IPS-15b (cell line): Measurements from ENCODE around the gene MARVELD2.

ENCODE experiments used
- H3K27me3 ChIP-seq: one replicate; pipeline ENCODE4 v1.6.1; 2013; ENCODE audit warnings: low read length; ENCODE audit not compliant: control insufficient read depth, insufficient read depth
- H3K36me3 ChIP-seq: one replicate; pipeline ENCODE4 v1.6.1; 2013; ENCODE audit warnings: low read length; ENCODE audit not compliant: control insufficient read depth, insufficient read depth
- H3K4me1 ChIP-seq: one replicate; pipeline ENCODE4 v1.6.1; 2013; ENCODE audit warnings: mild to moderate bottlenecking, low read length; ENCODE audit not compliant: control insufficient read depth, insufficient read depth
- H3K4me3 ChIP-seq: one replicate; pipeline ENCODE4 v1.5.1; 2013; ENCODE audit warnings: low read depth, low read length
- H3K9ac ChIP-seq: one replicate; pipeline ENCODE4 v1.6.1; 2013; ENCODE audit warnings: low read depth, mild to moderate bottlenecking, low read length
- H3K9me3 ChIP-seq: one replicate; pipeline ENCODE4 v1.6.1; 2013; ENCODE audit warnings: mild to moderate bottlenecking, low read length; ENCODE audit not compliant: control insufficient read depth, insufficient read depth

The MARVELD2 gene

DNA sequence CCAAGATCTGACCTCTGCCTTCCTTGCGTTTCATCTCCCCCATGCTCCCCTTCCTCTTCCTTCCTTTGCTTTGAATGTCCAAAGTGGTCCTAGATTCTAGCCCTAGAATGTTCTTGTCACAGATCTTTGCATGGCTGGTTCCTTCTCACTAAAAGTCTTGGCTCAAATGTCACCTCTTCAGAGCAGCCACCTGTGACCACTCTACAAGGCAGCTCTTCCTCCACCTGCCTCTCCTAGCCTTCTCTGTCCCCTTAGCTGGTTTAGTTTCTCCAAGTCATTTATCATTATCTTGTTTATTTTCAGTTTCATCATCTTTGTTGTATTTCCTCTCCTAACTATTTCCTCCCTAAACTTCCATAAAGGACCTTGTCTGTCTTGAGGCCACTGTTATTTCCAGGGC, 70.6 kb downstream of the MARVELD2 start:
- no peak overlapping the region for H3K9ac ChIP-seq
- no peaks in the 10 kb centered on the region for H3K27me3 ChIP-seq
- no peaks in the 10 kb centered on the region for H3K4me1 ChIP-seq
- H3K4me3 ChIP-seq: no peak overlapping the region
- no peaks in the 10 kb centered on the region for H3K9me3 ChIP-seq
- no peaks in the 10 kb centered on the region for H3K36me3 ChIP-seq

- Histone ChIP-seq H3K4me1 (no peaks in the 10 kb centered on the region), H3K27me3 (peaks cover 2% of the 10 kb centered on the region), H3K9me3 (no peaks in the 10 kb centered on the region), H3K9ac (no peak overlapping the region), H3K36me3 (no peaks in the 10 kb centered on the region), H3K4me3 (no peak overlapping the region)
Observed at GRCh38 chr5:69489246-69489645, 74.3 kb downstream of the MARVELD2 start.

GRCh38 chr5:69491027-69491426, 76.1 kb downstream of the MARVELD2 start:
- Histone ChIP-seq H3K9me3 (no peaks in the 10 kb centered on the region), H3K4me3 (no peak overlapping the region), H3K36me3 (no peaks in the 10 kb centered on the region), H3K4me1 (peaks cover 13% of the 10 kb centered on the region), H3K27me3 (peaks cover 2% of the 10 kb centered on the region), H3K9ac (no peak overlapping the region)

GRCh38 chr5:69491838-69492390, 77.0 kb downstream of the MARVELD2 start:
- H3K36me3 ChIP-seq: no peaks in the 10 kb centered on the region
- peaks cover 2% of the 10 kb centered on the region for H3K27me3 ChIP-seq
- H3K9ac ChIP-seq: peak overlapping the region; percentile 92
- peaks cover 16% of the 10 kb centered on the region for H3K4me1 ChIP-seq
- no peaks in the 10 kb centered on the region for H3K9me3 ChIP-seq
- peak overlapping the region; percentile 70 for H3K4me3 ChIP-seq

DNA sequence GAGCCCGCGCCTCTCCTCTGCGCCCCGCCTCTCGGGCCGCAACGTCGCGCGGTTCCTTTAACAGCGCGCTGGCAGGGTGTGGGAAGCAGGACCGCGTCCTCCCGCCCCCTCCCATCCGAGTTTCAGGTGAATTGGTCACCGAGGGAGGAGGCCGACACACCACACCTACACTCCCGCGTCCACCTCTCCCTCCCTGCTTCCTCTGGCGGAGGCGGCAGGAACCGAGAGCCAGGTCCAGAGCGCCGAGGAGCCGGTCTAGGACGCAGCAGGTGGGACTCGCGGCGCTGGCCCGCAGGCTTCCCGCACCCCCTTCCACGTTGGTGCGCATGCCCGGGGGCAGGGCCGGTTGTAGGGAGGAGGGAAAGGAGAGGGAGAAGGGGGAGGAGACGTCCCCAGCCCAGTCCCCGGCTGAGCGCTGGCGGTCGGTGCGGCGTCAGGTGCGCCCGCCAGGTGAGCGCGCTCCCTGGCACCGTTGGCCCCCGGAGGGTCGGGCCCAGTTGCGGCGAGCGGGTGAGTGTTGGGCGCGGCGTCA, 77.5 kb downstream of the MARVELD2 start, which contains the start of gene OCLN:
OCLN (plus strand) TSS at position 400 of the 532 bp plus-strand sequence. CDS start 11,455 bp downstream, outside the sequence.
- Histone ChIP-seq H3K9ac (peak within 1 kb of the TSS; percentile 92), H3K9me3 (no peaks in the 10 kb centered on the region), H3K27me3 (peaks cover 2% of the 10 kb centered on the region), H3K36me3 (no peaks in the 10 kb centered on the region), H3K4me1 (peaks cover 19% of the 10 kb centered on the region), H3K4me3 (peak within 1 kb of the TSS; percentile 70)

GRCh38 chr5:69492923-69493395, 78.0 kb downstream of the MARVELD2 start:
- H3K36me3 ChIP-seq: no peaks in the 10 kb centered on the region
- peak overlapping the region; percentile 70 for H3K4me3 ChIP-seq
- H3K27me3 ChIP-seq: peaks cover 2% of the 10 kb centered on the region
- H3K4me1 ChIP-seq: peaks cover 19% of the 10 kb centered on the region
- peak overlapping the region; percentile 92 for H3K9ac ChIP-seq
- no peaks in the 10 kb centered on the region for H3K9me3 ChIP-seq

DNA sequence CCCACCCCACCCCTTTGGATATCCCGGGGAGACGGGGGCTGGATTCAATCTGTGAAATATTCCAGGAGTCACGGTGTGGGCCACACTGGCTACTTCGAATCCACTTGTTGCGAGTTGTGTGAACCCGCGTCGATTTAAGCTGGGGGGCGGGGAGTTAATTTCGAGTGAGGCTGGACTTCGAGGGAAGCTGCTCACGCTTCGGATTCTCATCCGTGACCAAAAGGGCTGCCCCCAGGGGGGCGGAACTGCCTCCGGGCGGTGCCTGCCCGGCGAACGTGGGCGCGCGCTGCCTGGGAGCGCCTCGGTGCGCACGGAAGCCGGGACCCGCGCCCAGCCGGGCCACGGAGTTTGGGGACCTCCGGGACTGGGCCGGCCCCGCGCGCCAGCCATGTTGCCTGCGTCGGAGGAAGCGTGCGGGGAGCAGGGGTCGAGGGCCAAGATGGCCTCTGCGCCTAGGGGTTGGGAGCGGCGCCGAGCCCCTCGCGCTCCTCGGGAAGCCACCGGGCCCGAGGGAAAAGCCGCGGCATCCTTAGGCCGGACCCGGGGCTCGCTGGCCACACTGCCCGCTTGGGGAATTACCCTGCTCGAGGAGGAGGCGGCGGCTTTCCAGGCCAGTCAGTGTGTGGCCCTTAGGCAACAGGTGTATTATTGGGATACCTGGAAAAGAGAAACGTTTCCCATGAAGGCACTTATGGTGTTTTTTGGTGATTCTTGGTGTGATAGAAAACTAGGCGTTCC, 78.6 kb downstream of the MARVELD2 start:
- H3K4me1 ChIP-seq: peaks cover 19% of the 10 kb centered on the region
- peak overlapping the region; percentile 70 for H3K4me3 ChIP-seq
- no peaks in the 10 kb centered on the region for H3K36me3 ChIP-seq
- peaks cover 2% of the 10 kb centered on the region for H3K27me3 ChIP-seq
- H3K9me3 ChIP-seq: no peaks in the 10 kb centered on the region
- H3K9ac ChIP-seq: peak overlapping the region; percentile 92
